ENCODE measurements around the gene TAAR2.
"Not testable (repeated sequence)": the region's sequence is repeated elsewhere in the genome, so short reads cannot be mapped to it uniquely, and the experiment has no call there.

TAAR2 gene

GRCh38 chr6:132648828-132649227 is 24.8 kb upstream of the TAAR2 start:
- Mint-ChIP-seq H3K27me3 (ENCODE audit: low read depth, poor library complexity) (no peaks in the 10 kb centered on the region), H3K36me3 (ENCODE audit: low read depth) (no peaks in the 10 kb centered on the region), H3K4me1 (no peaks in the 10 kb centered on the region), H3K4me3 (no peak overlapping the region), H3K27ac (no peak overlapping the region), H3K9me3 (no peaks in the 10 kb centered on the region)
- DNase-seq, result no peak
- TF ChIP-seq CTCF (IDR thresholded peaks at IDR 0.05), result no peak

GRCh38 chr6:132648356-132648755 is 24.3 kb upstream of the TAAR2 start:
- TF ChIP-seq CTCF (IDR thresholded peaks at IDR 0.05), result no peak
- Mint-ChIP-seq H3K36me3 (ENCODE audit: low read depth) (no peaks in the 10 kb centered on the region), H3K4me1 (no peaks in the 10 kb centered on the region), H3K9me3 (no peaks in the 10 kb centered on the region), H3K27me3 (ENCODE audit: low read depth, poor library complexity) (no peaks in the 10 kb centered on the region), H3K4me3 (no peak overlapping the region), H3K27ac (no peak overlapping the region)
- DNase-seq, result no peak

- no peak overlapping the region for H3K27ac Mint-ChIP-seq
- no peaks in the 10 kb centered on the region for H3K4me1 Mint-ChIP-seq
- TF ChIP-seq CTCF (IDR thresholded peaks at IDR 0.05), result no peak
- no peak for DNase-seq
- H3K9me3 Mint-ChIP-seq, result peaks cover under 1% of the 10 kb centered on the region
- no peaks in the 10 kb centered on the region for H3K36me3 Mint-ChIP-seq (ENCODE audit: low read depth)
- H3K27me3 Mint-ChIP-seq (ENCODE audit: low read depth, poor library complexity), result peaks cover 3% of the 10 kb centered on the region
- H3K4me3 Mint-ChIP-seq, result no peak overlapping the region
These were observed 19.5 kb upstream of the TAAR2 start for GRCh38 chr6:132643547-132643946.

GRCh38 chr6:132637135-132637534 is 13.1 kb upstream of the TAAR2 start:
- not testable (repeated sequence) for H3K4me3 Mint-ChIP-seq; H3K36me3 Mint-ChIP-seq (ENCODE audit: low read depth); H3K27ac Mint-ChIP-seq

GRCh38 chr6:132635906-132636305 is 11.8 kb upstream of the TAAR2 start:
- H3K36me3 Mint-ChIP-seq (ENCODE audit: low read depth); DNase-seq; H3K27me3 Mint-ChIP-seq (ENCODE audit: low read depth, poor library complexity); H3K4me3 Mint-ChIP-seq; H3K27ac Mint-ChIP-seq: not testable (repeated sequence)
- Mint-ChIP-seq H3K4me1 (peaks cover 15% of the 10 kb centered on the region), H3K9me3 (peaks cover 27% of the 10 kb centered on the region)

More at GRCh38 chr6:132637135-132637534, 13.1 kb upstream of the TAAR2 start:
- H3K27me3 Mint-ChIP-seq (ENCODE audit: low read depth, poor library complexity); DNase-seq: not testable (repeated sequence)
- Mint-ChIP-seq H3K9me3 (peaks cover 27% of the 10 kb centered on the region), H3K4me1 (peaks cover 11% of the 10 kb centered on the region)

GRCh38 chr6:132635288-132635687 is 11.2 kb upstream of the TAAR2 start:
- peaks cover 20% of the 10 kb centered on the region for H3K4me1 Mint-ChIP-seq
- not testable (repeated sequence) for H3K27ac Mint-ChIP-seq

GRCh38 chr6:132634796-132635195 is 10.7 kb upstream of the TAAR2 start:
- H3K4me3 Mint-ChIP-seq, result no peak overlapping the region
- no peak overlapping the region for H3K27ac Mint-ChIP-seq
- H3K9me3 Mint-ChIP-seq, result peaks cover 27% of the 10 kb centered on the region
- no peak for TF ChIP-seq CTCF (IDR thresholded peaks at IDR 0.05)
- peaks cover 3% of the 10 kb centered on the region for H3K27me3 Mint-ChIP-seq (ENCODE audit: low read depth, poor library complexity)
- H3K4me1 Mint-ChIP-seq, result peaks cover 20% of the 10 kb centered on the region
- H3K36me3 Mint-ChIP-seq (ENCODE audit: low read depth), result peaks cover 5% of the 10 kb centered on the region
- DNase-seq, result no peak

More at GRCh38 chr6:132635288-132635687, 11.2 kb upstream of the TAAR2 start:
- not testable (repeated sequence) for DNase-seq; H3K36me3 Mint-ChIP-seq (ENCODE audit: low read depth); H3K27me3 Mint-ChIP-seq (ENCODE audit: low read depth, poor library complexity); H3K4me3 Mint-ChIP-seq
- H3K9me3 Mint-ChIP-seq, result peaks cover 27% of the 10 kb centered on the region

All from nephron progenitor cell (in vitro differentiated cells).